Endothelial cell of hepatic sinusoid (primary cell): ENCODE data around the gene MAP3K6.

Experiments used
- in situ Hi-C: cut with HindIII; loops from 2 replicates; pipeline ENCODE4 v1.10.0; 2017; ENCODE audit warnings: low sequenced_read_pairs

The MAP3K6 gene

DNA sequence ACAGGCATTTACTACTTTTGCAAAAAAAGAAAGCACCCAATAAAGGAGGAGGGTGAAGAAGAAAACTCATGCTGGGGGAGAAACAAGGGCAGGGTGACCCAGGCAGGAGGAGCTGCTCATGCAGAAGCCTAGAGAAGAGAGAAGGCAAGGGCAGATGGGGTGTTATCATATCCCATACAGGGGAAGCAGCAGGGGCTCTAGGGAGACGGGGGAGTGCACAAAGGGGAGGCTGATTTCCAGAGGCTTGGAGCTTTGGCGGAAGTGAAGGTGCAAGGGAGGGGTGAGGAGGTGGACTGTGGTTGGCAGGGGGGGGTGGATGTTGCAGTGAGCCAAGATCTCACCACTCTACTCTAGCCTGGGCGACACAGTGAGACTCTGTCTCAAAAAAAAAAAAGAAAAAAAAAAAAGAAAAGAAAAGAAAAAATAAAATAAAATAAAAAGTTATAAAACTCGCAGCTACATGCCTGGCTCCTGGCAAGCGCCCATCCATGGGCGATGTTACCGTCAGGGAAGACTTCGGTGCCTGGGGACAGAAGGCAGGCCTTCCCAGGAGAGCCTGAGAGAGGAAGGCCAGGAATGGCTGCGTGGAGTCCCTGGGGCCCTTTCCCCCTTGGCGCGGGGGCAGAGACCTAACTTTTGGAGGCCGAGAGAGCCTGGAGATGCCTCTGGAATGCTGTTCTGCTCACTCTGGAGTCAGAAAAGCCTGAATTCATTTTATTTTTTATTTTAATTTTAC, 11.2 kb upstream of the MAP3K6 start:
- in situ Hi-C loops = no loop called here

DNA sequence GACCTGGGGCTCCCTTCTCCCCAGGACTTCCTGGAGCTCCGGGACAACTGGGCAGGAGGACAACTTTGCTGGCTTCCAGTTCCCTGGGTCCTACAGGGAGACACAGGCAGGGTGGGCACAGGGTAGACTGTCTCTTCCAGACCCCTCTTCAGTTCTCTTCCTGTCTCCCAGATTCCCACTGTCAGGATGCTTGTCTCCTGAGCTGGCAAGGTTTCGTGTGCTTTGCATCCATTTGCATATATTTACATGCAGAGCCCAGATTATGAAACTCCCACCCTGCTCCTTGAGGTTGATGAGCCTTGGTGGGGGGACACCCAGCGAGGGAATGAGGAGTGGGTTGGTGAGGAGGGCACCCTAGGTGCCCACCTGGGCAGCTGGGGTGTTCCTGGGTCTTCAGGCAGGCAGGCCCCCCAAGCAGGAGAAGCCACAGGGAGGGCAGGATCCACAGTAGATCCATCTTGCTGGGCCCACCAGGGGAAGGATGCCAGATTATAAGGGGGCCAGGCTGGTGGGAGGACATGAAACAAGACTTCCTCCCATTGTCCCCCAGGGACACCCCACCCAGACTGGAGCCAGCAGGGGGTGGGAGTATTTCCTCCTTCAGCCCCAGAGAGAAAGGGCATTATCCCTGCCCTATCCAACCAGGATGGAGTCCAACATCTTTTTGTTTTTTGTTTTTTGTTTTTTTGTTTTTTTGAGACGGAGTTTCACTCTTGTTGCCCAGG, 7.8 kb upstream of the MAP3K6 start, which contains the start of gene FCN3:
Gene FCN3 (minus strand): TSS at position 463 of the 725 bp plus-strand sequence. CDS start 6 bp downstream, at position 457.
- in situ Hi-C loops = no loop called here

DNA sequence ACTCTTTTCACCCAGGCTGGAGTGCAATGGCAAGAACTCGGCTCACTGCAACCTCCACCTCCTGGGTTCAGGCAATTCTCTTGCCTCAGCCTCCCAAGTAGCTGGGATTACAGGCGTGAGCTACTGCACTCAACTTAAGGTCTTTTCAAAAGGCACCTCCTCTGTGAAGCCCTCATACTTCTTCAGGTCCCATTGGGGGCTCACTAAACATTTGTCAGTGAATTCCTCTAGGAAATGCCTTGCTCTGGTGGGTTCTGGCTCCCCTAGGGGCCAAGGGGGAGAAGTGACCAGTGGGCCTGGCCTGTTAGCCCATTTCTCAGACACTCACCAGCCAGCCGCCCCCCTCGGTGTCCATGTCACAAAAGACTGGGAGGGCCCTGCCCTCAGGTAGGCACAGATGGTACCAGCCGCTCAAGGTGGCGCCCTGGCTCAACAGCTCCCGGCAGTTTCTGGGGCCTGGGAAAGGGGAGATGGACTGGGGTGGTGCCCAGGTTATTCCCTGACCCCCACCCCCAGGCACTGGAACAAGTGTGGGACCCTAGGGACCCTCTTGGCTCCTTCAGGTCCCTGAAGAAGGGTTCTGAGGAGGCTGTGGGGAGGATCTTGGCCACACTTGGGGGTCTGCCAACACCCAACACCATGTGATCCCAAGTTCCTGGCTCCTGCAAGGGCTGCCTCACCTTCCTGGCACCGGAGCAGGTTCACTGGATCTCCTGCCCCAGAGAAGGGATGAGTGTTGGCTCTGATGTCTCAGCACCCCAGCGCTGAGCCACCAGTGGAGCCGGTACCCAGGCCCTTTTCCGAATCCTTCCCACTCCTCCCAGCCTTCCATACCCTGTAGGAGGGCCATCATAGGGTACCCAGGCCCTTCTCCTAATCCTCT, 6.3 kb upstream of the MAP3K6 start:
- in situ Hi-C loops = no loop called here

DNA sequence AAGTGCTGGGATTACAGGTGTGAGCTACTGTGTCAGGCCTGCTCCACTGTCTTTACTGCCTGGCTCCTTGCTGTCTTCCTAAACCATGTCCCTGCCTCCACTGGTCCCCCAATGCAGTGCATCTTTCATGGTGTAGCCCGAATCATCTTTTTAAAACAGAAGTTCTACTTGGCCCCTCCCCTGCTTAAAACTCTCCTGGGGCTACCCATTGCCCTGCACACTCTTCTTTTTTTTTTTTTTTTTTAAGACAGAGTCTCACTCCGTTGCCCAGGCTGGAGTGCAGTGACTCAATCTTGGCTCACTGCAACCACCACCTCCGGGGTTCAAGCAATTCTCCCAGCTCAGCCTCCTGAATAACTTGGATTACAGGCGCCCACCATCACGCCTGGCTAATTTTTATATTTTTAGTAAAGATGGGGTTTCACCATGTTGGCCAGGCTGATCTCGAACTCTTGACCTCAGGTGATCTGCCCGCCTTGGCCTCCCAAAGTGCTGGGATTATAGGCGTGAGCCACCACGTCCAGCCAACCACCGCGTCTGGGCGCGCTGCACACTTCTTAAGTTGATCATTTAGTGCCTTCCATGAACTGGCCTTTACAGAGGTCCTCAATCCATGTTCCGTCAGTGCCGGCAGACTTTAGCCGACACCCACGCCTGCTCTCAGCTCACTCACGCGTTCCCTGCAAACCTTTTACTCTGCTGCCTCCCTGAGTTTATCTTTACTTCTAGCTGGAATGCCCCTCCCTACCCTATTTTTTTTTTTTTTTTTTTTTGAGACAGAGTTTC, 5.5 kb upstream of the MAP3K6 start:
- in situ Hi-C loops = no loop called here

DNA sequence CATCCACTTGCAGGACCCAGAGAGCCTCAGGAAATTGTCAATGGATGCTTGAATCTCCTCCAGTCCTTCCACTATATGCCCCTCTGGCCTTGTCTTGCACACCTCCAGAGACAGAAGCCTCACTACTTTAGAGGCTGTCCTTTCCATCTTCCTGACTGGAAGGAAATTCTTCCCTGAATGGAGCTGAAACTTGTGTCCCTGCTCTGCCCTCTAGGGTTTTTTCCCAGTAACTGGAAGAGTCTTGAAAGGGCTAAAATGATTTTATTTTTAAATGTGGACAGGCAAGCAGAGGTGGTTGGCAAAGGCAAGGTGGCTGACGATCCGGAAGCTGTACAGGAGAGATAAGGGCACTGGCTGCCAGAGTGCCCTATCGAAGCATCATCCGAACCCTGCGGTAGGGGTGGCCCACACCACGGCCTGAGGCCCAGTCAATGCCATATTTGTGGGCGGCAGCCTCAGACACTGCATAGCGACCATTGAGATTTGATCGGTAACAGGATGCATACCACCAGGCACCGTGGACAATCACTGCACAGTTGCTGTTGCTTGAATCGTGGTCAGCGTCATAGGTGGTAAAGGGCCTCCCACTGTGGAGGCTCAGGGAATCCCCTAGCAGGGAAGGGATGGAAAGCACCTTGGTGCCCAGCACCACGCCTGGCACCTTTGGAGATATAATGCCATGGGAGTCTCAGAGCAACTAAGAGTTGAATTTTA, 2.3 kb upstream of the MAP3K6 start:
- in situ Hi-C loops = no loop called here

DNA sequence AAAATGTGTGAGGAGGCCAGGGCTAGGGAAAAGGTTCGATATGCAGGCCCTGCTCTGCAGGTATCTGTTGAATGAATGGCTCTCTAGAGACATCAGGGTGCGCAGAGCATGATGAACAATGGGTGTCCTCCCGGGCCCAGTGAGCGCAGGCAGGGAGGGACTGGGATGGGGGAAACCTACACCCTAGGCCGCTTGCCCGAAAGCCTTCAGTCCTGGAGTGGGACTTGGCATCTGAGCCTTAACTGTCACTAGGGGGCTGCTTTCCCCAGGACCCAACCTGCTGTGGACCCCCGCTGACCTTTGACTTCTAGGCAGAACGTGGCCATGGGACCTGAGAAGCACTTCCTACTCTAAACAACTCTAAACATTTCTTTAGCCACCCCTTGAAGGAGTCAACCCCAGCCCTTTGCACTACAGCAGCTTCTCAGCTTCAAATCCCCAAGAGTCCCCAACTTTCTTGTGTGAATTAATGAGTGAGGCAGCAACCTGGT, 444 bp upstream of the MAP3K6 start:
- in situ Hi-C loops = no loop called here

DNA sequence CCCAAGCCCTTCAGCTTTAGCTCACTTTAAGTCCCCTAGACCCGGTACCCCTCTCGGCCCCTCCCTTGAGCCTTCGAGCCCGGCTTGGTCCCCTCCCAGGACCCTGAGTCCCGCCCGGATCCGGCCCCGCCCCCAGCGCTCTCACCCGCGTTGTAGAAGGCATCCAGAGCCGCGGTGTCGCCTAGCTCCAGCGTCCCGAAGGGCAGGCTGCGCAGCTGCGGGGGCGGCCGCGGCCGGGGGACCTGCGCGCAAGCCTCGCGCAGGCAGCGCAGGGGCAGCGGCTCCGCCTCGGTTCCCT, 699 bp downstream of the MAP3K6 start:
- in situ Hi-C loops = no loop called here

DNA sequence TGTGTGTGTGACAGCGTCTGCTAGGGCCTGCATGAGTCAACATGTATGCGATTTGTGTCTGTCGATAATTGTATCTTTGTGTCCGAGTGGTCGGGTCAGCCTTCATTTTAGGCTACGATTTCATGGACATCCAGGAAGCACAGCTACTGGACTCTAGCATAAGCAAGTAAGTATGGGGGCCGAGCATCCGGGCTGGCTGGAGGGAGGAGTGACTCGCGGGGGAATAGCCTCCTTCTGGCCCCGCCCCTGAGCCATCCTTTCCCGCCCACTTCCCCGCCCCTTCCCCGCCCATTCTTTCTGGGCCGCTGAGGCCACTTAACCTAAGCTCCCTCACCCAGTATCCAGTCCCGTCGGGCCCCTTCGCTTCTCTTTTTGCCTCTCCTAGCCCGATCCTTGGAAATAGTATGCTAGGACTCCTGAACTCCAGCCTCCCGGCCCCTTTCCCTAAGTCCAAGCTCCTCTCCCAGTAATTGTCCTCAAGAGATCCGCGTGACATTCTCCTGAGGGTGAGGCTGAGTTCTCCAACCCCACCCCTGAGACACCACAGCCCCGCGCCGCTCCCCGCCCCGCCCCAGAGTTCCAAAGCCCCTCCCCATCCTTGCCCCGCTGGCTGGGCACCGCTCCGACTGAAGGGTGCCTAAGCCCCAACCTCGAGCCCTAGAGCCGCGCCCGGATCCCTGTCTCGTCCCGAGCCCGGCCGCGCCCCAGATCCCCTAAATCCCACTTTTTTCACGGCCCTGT, 1.2 kb downstream of the MAP3K6 start:
- in situ Hi-C loops = no loop called here

DNA sequence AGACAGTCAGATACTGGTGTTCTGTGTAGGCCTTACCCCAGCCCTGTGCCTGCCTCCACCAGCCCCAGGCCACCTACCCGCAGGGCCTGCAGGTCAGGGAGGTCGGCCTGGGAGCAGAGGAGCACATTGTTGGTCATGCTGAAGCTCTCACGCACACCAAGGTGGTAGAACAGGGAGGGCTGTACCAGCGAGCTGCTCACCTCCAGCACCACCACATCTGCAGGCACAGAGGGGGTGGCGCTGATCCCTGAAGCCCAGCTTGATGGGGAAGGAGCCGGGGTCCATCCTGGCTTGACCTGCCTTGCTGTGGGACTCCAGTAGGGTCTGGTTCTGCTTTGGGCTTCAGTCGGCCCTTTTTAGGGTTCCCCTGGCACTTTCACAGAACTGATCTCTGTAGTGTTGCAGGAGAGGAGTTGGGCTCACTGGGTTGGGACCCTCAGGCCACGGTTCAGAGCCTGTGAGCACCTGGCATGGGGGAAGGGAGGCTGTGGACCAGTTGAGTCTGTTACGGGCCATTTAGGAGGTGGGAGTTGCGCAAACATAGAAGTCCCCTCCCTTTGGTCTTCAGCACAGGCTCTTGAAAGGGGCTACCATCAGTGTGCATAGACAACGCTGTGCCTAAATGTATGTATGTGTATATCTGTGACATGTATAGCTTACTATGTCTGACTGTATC, 1.9 kb downstream of the MAP3K6 start:
- in situ Hi-C loops = no loop called here

DNA sequence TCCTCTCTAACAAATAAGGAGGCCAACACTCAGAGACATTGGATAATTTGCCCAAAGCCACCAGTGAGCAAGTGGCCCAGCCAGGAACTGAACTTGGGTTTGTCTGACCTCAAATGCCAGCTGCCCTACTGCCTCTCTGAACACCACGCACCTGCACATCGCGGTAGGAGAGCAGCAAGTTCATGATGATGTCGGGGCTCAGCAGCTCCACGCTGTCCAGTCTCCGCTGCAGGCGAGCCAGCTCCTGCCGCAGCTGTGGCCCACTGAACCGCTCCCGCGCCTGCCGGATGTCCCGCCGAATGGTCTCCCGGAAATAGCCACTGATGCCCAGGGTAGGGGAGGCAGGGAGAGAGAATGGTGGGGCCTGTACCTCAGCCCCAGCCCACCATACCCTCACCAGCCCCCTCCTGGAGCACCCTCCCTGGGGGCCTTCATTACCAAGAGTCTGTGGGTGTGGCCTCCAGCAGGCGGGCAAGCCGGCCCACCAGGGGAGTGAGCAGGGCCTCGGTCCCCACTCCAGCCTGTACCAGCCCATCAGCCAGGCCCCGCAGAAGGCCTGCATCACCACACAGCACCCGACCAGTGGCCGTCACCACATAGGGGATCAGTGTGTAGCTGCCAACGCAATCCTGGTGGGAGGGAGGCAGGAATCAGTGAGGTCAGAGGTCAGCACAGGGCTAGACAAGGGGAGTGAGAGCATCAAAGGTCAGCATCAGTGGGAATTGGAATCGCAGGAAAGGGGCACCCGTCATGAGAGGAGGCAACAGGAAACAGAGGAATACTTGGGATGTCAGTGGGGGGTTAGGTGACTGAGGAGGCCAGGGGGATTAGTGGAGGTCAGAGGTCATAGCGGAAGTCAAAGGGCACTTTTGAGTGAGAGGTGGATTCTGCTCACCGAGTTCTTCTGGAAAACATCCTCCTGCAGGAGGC, 2.7 kb downstream of the MAP3K6 start:
- in situ Hi-C loops = no loop called here

DNA sequence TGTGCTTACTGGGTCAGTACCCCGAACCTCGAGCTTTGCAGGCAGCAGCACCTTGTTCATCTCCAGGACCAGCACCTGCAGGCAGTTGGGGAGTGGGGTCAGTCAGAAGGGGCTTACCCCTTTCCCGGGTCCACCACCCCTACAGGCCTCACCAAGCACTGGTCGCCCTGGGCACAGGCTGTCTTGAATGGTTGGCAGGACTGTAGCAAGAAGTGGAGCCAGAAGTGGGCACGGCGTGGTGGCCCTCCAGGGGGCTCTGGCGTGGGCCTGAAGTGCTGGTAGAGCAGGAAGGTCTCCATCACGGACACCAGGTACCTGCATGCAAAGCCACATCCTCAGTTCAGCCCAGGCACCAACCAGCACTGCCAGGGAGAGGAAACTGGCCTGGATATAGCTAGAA, 5.2 kb downstream of the MAP3K6 start:
- in situ Hi-C loops = no loop called here

DNA sequence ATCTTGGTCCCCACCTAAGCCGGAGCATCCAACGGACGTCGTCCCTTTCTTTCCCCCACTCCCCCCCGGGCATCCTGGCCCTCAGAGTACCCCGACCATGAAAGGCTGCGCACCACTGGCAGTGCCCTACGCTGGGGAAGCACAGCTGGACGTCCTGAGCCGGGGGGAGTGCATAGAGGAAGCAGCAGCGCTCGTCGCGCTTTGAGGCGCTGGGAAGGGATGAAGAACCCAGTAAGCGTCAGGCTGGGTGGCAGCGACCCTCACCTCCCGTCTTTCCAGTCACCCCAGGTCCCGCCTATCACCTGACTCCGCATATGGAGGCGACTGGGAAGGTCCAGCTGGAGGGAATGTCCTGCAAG, 5.7 kb downstream of the MAP3K6 start:
- in situ Hi-C loops = no loop called here

DNA sequence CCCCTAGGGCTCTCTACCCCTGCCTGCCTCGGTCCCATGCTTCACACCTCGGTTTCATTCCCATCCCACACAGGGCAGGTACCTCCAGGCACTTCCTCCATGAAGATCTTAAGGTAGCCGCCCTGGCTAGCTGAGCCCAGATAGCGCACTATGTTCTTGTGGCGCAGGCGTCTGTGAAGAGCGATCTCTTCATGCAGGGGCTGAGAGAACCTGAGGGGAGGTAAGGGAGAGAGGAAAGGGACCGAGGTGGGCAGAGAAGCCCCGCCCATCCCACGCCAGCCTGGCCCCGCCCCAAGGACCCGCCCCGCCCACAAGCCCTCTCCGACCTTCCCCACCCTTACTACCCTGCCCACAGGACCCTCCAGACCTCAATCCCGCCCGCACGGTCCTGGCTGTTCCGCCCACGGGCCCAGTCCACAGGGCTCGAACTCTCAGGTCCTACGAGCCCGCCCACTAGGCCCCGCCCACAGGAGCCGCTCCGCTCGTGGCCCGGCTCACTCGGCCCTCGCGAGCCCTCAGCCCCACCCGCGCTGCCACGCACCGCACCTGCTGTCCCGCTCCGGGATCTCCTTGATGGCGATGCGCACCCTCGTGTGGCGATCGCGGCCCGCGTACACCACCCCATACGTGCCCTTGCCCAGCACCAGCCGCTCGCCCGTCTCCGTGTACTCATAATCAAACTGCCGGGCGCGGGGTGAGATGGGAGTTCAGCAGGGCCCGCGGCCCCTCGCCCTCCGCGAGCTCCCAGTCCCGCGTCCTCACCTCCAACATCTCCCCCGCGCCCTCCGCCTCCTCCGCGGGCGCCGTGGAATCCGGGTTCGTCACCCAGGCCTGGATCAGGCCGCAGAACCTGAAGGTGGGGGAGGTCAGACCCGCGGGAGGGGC, 6.4 kb downstream of the MAP3K6 start:
- in situ Hi-C loops = no loop called here

DNA sequence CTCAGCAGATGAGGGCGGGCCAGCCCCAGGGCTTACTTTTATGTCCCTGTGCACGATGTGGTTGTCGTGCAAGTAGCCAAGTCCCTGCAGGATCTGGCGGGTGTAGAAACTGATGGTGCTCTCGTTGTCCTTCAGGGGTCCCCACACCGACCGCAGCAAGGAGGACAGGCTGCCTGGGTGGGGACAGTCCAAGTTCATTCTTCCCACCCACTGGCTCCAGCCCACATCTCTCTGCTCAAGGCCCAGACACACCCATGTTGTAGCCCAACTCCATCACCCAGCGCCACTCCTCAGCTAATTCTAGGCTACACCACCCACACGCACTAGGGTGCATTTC, 7.0 kb downstream of the MAP3K6 start:
- in situ Hi-C loops = no loop called here

DNA sequence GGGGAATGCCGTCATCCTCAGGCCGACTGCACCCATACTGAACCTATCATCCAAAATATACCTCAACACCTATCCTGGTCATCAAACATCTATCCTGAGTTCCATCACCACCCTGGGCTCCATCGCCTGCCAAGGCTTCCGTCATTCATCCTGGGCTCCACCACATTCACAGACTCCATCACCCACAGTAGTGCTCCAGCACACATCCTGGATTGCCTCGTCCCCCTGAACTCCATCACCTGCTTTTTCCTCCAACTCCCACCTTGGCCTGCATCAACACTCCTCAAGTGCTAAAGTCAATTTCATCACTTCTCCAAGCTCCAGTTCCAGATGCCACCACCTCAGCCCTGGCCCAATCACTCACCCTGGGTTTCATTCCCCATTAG, 7.8 kb downstream of the MAP3K6 start:
- in situ Hi-C loops = no loop called here

DNA sequence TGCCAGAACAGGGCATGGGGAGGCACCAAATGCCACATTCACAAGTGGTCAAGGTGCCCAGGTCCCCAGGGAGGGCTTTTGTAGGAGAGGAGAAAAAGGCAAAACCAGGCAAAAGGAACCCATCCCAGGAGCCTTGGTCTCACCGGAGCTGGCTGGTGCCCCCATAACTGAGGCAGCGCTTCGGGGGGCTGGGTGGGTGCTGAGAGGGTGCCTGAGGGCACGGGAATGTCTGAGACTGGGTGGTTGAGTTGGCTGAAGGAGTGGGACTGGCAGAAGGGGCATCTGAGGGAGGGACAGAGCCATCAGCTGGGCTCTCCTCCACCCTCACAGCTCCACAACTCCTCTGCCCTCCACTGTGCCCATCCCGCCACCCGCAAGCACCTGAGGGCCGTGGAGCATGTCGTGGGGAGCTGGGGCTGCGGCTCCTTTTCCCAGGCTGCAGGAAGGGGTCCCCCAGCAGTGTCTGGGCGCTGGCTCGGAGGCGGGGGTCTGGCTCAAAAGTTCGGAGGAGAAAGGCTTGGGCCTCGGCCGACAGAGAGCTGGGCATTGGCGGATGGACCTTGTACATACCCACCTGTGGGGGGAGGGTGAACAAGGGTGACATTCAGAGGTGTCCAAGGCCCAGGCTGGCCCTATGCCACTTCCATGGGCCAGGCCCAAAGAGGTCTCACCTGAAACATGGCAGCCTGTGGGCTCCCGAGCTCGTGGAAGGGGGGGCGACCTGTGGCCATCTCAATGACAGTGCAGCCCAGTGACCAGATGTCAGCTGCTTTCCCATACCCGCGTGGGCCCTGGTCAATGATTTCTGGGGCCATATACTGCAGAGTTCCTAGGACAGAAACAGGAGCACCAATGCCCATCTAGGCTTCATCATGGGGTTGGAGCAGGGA, 8.5 kb downstream of the MAP3K6 start:
- in situ Hi-C loops = no loop called here
